HG03064 (cell line): ENCODE measurements around the gene VOPP1.
A peak's percentile ranks its signal among the peaks of the same experiment; 100 is the strongest.

Experiments used
- ATAC-seq: cut with Tn5 transposase; IDR thresholded peaks from one replicate; pipeline ENCODE4 v1.9.1; 2021; ENCODE audit warnings: low read depth; ENCODE audit not compliant: unreplicated experiment

VOPP1 gene

GRCh38 chr7:55534916-55535590 is 37.2 kb downstream of the VOPP1 start:
- no peak for ATAC-seq

DNA sequence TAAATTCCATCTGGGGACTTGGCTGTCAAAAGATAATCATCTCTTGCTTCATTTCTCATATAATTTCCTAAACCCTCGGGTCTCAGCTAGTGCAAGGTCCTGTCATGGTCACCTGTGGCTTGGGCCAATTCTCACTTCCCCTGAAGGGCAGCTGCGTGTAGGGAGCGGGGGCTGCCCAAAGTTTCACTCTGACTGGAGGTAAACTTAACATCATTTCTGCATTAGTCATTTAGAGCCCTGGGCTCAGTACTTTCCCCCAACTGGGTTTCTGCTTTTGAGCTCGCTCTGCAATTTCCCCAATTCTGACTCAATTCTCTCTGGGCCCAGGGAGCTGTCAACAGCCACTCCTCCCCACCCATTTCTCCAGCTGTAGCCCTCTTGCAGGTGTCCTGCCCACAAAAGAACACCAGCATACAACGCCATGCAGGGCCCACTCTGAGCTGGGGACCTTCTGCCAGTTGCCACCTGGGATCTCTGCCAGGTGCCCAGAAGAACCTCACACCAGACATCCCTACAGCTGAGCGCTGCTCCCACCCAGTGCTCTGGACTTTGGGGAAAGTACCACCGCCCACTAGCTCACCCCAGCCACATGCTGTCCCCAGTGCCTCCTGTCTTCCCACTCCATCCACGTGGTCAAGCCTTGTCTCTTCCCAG is 37.9 kb downstream of the VOPP1 start:
- peak; percentile 57 for ATAC-seq

DNA sequence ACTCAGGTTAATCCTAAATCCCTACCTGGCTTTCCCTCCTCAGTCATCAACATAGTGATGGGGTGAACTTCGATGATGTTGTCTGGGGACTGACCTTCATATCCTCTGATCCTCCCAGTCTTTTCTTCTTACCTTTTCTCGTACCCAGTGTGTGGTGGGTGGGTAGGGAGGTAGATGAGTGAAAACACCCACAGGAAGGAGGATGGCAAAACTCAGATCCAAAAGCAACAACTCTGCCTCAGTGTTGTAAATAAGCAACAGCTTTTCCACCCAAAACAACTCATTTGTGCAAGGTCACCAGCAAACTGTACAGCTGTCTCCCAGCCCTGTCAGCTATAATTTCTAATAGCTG is 38.6 kb downstream of the VOPP1 start:
- no peak for ATAC-seq

DNA sequence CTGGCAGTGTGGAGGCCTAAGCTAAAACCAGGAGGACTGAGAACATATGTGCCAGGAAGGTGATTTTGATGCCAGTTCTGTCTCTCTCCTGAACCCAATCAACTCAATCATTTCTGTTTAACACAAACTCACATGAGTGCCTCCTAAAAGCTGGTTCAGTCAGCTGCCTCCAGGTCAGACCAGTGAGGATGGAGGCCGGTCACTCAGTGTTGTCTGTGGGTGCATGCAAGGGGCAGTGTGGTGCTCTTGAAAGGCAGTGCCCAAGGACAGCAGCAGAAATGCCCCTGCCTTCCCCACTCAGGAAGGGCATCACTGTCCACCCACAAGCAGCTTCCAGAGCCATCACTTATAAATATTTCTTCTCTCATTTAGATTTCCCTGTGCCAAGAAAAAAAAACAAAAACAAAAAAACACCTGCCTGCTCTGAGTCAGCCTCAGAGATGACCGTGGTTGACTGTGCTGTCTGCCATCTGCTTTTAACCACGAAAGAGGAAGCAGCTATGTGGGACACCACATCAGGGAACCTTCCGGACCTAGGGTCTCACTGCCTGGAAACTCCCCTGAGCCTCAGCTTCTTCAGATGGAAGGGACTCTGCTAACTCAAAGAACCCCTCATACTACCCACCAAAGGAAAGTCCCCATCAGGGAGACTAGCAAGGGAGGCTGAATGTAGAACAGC is 39.1 kb downstream of the VOPP1 start:
- ATAC-seq = peak; percentile 57

DNA sequence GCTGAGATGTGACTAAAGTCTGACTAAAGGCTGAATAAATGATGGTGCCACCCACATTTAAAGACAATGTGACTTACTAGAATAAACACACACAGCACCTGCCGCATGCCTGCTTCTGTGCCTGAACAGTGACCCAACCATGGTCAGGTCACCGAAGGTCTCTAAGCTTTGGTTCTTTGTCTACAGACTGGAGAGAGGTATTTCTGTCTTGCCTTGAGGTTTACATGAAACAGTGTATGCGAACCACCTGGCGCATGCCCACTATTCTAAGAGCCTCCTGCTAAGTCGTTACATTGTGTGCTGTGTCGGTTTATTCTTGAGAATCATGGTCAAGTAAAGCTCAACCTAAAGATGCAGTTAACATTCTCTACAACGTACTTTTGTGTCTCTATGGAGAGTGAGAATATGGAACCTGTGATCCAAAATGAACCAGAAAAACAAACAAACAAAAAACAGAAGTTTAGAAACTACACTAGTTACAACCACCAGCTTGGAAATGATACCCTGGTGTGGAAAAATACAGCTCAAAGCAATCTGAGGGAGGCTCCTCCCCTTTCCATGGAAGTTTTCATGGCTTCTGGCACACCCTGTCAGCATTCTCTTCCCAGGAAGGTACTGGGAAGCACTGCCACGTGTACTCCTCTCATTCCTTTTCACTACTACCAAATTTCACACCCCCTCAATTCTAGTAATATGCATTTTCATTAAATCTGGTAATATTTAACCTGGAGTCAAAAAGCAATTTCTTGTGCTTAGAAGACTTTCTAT is 40.0 kb downstream of the VOPP1 start:
- ATAC-seq = no peak

DNA sequence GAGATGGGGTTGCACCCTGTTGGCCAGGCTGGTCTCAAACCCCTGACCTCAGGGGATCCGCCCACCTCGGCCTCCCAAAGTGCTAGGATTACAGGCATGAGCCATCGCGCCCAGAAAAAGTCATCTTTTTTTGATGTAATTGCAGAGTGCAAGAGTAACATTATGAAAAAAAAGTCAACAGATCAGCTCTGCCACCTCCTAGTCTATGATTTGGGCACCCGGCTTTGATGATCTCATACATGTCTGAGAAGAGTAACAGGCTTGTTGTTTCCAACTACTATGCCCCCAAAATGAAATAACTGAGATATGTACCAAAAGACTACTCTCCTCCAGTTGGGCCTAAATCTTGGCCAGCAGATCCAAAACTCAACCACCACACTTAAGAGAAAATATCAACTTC is 40.8 kb downstream of the VOPP1 start:
- no peak for ATAC-seq

- ATAC-seq = no peak
Observed at GRCh38 chr7:55527307-55527706, 45.0 kb downstream of the VOPP1 start.

DNA sequence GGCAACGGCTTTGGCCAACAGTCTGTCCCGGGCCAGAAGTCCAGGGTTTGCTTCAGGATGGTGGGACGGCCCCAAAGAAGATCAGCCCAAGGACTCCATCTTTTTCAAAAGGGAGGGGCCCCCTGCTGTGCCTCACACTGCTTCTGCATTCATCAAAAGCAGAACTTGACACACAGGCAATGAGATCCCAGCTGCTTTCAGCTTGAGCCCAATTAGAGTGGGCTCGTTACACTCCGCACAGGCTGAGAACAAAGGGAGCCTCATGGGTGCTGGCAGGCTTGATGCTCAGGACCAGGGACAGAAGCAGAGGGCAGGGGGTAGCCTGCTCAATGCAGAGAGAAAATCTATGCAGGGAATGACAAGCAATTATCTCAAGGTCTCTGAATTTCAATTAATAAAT is 45.5 kb downstream of the VOPP1 start:
- no peak for ATAC-seq

DNA sequence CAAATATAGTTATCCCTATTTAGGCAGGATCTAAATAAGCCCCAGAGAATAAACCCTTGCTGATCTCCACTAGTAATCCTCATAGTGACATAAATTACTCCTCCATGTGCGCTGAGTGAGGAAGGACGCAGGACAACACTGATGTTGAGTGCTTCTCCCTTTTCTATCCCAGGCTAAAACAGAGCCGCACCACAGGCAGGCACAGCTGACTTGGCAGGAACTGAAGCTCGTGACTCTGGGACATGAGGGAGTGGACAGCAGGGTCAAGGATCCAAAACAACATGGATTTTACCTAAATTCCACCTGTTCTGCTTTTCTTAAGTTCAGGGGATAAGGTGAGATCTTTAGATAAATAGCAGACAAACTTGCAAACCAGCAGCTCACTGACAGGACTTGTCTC is 46.0 kb downstream of the VOPP1 start:
- ATAC-seq = no peak

DNA sequence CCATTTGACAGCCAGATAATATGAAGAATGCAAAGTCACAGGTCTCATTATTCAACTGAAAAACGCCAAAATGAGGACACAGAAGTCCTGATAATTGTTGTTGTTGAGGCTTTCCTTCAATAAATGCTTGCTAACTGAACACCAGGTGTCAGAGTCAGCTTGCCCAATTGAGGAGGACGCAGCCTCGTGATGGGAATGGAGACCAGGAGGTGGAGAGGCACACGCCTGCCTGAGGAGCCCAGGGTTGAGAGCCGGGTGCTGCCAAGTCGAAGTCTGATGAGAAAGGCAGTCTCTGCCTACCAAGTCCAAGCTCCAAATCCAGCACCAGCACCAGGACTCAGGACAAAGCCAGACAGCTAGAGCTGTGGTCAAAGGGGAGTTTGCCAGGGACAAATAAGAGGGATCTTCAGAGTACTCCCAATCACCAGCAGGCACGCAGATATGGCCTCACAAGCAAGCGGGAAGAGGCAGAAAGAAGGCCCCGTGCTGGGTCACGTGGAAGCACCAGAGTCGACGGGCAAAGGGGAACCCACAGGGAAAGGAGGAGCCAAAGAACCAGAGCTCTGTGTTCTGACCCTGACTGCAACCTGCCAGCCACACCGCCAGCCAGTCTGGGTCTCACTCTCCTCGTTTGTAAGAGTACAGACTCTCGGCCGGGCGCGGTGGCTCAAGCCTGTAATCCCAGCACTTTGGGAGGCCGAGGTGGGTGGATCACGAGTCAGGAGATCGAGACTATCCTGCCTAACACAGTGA is 47.6 kb downstream of the VOPP1 start:
- no peak for ATAC-seq

- ATAC-seq = no peak
Observed at GRCh38 chr7:55523366-55523765, 48.9 kb downstream of the VOPP1 start.

- ATAC-seq = no peak
Observed at GRCh38 chr7:55521917-55522902, 50.1 kb downstream of the VOPP1 start.

GRCh38 chr7:55521512-55521911 is 50.8 kb downstream of the VOPP1 start:
- no peak for ATAC-seq

GRCh38 chr7:55520426-55521140 is 51.7 kb downstream of the VOPP1 start:
- ATAC-seq = no peak

DNA sequence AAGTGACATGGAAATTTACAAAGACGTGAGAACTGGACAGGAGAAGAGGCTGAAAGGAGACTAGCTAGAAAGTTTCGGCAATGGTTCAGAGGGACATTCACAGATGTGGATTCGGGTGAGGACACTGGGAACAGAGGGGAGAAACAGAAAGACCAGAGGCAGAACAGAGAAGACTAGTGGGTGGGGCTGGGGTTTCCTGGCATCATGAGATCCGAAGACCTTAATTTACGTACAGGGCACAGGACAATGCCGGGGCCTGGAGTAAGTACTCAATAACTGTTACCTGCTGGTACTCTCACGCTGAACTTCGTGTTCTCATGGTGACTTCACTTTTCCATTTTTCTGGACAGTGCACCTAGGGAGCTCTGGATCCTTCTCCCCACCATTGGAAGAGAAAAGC is 53.5 kb downstream of the VOPP1 start:
- ATAC-seq = no peak

DNA sequence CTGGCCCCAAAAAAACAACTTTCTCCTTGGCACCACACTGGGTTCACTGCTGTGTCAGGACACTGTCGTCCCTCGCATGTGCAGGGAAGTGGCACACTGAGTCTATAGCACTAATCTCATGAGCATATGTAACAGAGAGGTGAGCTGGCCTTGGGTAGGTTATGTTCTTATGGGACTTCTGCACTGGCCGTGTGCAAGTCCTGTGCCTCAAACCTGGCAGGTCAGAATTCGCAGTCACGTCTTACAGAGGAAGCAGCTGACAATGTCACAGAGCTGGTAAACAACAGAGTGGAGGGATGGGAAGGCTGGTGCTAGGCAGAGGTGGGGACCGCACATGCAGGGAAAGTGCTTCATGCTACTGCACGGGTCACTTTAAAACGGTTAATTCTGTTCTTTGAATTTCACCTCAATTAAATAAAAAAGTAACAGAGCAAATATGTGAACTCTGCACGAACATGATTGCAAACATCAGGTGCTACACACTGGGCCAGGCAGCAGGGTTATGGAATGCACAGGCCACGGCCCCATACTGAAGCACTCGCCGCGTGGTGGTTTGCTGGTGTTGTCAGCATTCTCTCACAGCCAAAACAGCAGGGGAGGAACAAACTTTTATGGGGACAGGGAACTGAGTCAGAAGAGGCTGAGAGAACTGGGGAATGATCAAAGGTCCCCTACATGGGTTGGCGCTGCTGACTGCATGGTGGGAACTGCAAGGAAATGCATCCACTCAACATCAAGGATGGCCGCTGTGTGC is 54.2 kb downstream of the VOPP1 start:
- ATAC-seq = no peak

DNA sequence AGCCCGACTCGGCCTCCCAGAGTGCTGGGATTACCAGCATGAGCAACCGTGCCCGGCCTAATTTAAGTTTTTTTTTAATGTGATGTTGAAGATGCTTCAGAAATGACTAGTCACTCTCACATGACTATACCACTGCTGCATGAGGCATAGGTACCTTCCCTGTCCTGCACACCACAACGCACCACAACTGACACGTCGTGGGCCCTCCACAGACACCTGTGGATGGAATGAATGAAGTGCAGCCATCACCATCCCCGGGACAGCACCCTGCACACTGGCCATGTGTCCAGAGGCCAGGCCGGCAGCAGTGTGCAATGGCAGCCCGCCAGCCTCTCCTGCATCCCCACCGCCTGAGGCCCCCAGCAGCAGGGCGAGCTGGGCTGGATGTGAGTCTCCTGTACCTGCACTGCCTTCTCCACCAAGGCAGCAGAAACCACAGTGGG is 55.1 kb downstream of the VOPP1 start:
- ATAC-seq = peak; percentile 66

DNA sequence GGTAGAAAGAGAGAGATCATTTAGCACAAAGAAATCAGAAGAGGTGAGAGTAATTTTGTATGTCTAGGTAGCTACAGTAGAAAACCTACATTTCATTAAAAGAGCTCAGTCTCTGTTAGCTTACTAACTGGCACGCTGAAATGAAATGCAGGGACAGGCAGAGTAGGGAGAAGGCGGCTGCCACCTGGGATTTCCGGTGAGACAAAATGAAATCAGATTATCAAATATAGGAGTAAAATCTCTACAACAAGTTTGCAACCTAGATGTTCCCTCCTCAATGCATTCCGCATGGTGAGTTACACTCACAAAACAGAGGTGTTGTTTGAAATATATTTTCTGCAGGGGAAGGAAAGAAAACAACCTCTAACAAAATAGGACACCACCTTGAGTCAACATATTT is 55.9 kb downstream of the VOPP1 start:
- ATAC-seq = no peak
